Mucosa of descending colon (tissue), 3 donors: ENCODE data around the gene RPS18. TPM values are rescaled to one million over a fixed set of nuclear protein-coding genes. Genes with fewer than 3 reads are reported as not detected.

Experiments
- ATAC-seq: fragments of 200-7000 bp; cut with Tn5 transposase; one replicate; pipeline ENCODE4 v1.9.1; 2020; ENCODE audit warnings: mild to moderate bottlenecking, moderate library complexity
- DNase-seq, 3 donors: peaks; one replicate each; pipeline ENCODE4 v3.0.0-alpha.2; 2020
- H3K36me3 ChIP-seq: fragments of 200-600 bp; one replicate; pipeline ENCODE4 v1.8.0; 2021; ENCODE audit warnings: low read depth, mild to moderate bottlenecking
- H3K4me1 ChIP-seq: fragments of 200-600 bp; one replicate; pipeline ENCODE4 v1.8.0; 2021; ENCODE audit warnings: low read depth, mild to moderate bottlenecking
- H3K4me3 ChIP-seq: fragments of 200-600 bp; one replicate; pipeline ENCODE4 v1.8.0; 2021; ENCODE audit warnings: mild to moderate bottlenecking
- H3K9me3 ChIP-seq: fragments of 200-600 bp; one replicate; pipeline ENCODE4 v1.8.0; 2021; ENCODE audit warnings: mild to moderate bottlenecking
- CTCF ChIP-seq: fragments of 200-600 bp; IDR thresholded peaks from one replicate; pipeline ENCODE4 v1.8.0; 2022; ENCODE audit warnings: antibody characterized with exemption, mild to moderate bottlenecking
- intact Hi-C, 2 donors: fragments of 100-400 bp; cut with DNase I in 1 of 2; cut with micrococcal nuclease in 1 of 2; formaldehyde crosslinking; loops; one replicate each; pipeline versions ENCODE4 v1.11.0 to v1.11.1; 2022; cut with DNase I, micrococcal nuclease
- total RNA-seq, 3 donors: library from RNA; stranded (reverse); fragmentation: NEBNext Ultra II Directional in 2 of 3; extraction: Animal tissue kit (Norgen Biotek cat#: 25700) in 2 of 3; gene quantifications; one replicate each; pipeline versions ENCODE4 v1.2.1 to v1.2.4, GENCODE V29; 2021 to 2023
- donor health status: DM: no; HTN: no; CAD: no; lungs with moderate emphysema.
- donor health status: DM: no; HTN: no; CAD: no.
- donor health status: DM: no; HTN: yes; CAD: no.

The RPS18 gene
- total RNA-seq, 3 donors from 2014 or later, result 1,579 to 1,936 (median 1,680) TPM

- H3K4me3 ChIP-seq, result no peak overlapping the region
- DNase-seq, result no peak
- TF ChIP-seq CTCF, result no peak
- no peaks in the 10 kb centered on the region for H3K9me3 ChIP-seq
- no peaks in the 10 kb centered on the region for H3K4me1 ChIP-seq
- H3K36me3 ChIP-seq, result no peaks in the 10 kb centered on the region
- no peak for ATAC-seq
- intact Hi-C loops, result no loop called here
Observed at GRCh38 chr6:33237741-33238140, 34.1 kb upstream of the RPS18 start.

- H3K4me1 ChIP-seq, result no peaks in the 10 kb centered on the region
- intact Hi-C loops, result loop anchor here (10.0 kb wide), 2 partner anchors 127 to 227 kb away; no protein-coding TSS in a partner anchor
- no peaks in the 10 kb centered on the region for H3K9me3 ChIP-seq
- no peak overlapping the region for H3K4me3 ChIP-seq
- TF ChIP-seq CTCF, result no peak
- ATAC-seq (no peak), DNase-seq (no peak)
- H3K36me3 ChIP-seq, result no peaks in the 10 kb centered on the region
Observed at GRCh38 chr6:33241968-33242367, 29.9 kb upstream of the RPS18 start.

GRCh38 chr6:33243476-33243875 is 28.4 kb upstream of the RPS18 start:
- no peak for TF ChIP-seq CTCF
- intact Hi-C loops, result loop anchor here (10.0 kb wide), 2 partner anchors 129 to 229 kb away; no protein-coding TSS in a partner anchor
- ATAC-seq, result no peak

GRCh38 chr6:33247977-33248642 is 23.8 kb upstream of the RPS18 start:
- H3K4me3 ChIP-seq, result no peak overlapping the region
- TF ChIP-seq CTCF, result peak; percentile 95
- DNase-seq (peak; percentile 92 to 94 (median 93)), ATAC-seq (peak; percentile 81)
- H3K36me3 ChIP-seq, result no peaks in the 10 kb centered on the region
- H3K9me3 ChIP-seq, result no peaks in the 10 kb centered on the region
- intact Hi-C loops, result loop anchor here (5.0 to 10.0 kb wide), 3 partner anchors 131 to 233 kb away; no protein-coding TSS in a partner anchor
- H3K4me1 ChIP-seq, result peaks cover 15% of the 10 kb centered on the region

More at GRCh38 chr6:33243476-33243875, 28.4 kb upstream of the RPS18 start:
- Histone ChIP-seq H3K4me3 (no peak overlapping the region), H3K9me3 (no peaks in the 10 kb centered on the region), H3K4me1 (peaks cover under 1% of the 10 kb centered on the region), H3K36me3 (no peaks in the 10 kb centered on the region)
- DNase-seq, result no peak

GRCh38 chr6:33248643-33248931 is 23.3 kb upstream of the RPS18 start:
- Histone ChIP-seq H3K4me1 (peaks cover 15% of the 10 kb centered on the region), H3K9me3 (no peaks in the 10 kb centered on the region), H3K4me3 (no peak overlapping the region), H3K36me3 (no peaks in the 10 kb centered on the region)
- DNase-seq (no peak), ATAC-seq (peak; percentile 10)
- TF ChIP-seq CTCF, result peak; percentile 23
- intact Hi-C loops, result loop anchor here (5.0 to 10.0 kb wide), 3 partner anchors 131 to 234 kb away; no protein-coding TSS in a partner anchor
